NCI-H2081 (cell line): Measurements from ENCODE around the gene BST1.

Experiments
- DNase-seq, 2 experiments: peaks; one replicate each; lab custom pipeline; 2025; lab: John Stamatoyannopoulos, UW

BST1 gene

DNA sequence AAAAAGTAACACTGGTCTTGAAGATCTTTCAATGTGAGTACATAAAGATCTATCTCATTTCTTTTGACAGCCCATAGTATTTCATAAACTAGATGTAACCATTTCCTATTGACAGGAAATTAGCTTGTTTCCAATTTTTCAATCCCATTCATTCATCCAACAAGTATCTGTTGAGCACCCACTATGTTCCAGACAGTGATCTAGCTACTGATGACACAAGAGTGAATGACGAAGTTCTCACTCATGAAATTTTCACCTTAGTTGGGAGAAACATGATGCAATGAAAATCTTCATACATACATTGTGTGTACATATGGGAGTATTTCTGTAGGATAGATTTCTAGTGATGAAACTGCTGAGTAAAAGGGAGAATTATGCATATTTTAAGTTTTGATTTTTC, 76.9 kb downstream of the BST1 start:
- no peak for DNase-seq

DNA sequence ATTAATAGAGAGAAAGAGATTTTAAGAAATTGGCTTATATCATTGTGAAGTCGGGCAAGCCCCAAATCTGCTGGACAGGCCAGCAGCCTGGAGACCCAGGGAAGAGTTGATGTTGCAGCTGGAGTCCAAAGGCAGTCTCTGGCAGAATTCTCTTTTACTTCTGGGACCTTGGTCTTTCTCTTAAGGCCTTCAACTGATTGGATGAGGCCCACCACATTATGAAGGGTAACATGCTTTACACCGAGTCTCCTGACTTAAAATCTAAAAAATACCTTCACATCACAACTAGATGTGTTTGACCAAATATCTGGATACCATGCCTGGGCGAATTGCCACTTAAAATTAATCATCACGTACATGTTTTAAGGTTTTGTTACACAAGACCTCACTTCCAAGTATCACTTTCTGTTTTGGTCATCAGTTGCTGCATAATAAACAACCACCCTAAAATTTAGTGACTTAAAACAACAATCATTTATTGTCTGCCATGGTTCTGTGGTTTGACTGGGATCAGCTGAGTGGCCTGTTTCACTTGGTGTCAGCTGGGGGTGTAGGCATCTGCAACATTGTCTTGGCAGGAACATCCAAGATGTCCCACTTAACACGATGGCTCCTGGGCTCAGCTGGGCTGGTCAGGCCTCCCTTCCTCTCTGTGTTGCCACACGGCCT, 78.7 kb downstream of the BST1 start:
- DNase-seq, result no peak
